ENCODE results near the gene ADAMTS2.

- TF ChIP-seq SIN3A (IDR thresholded peaks at IDR 0.05; ENCODE audit: low read depth) (no peak), CBX3 (IDR thresholded peaks at IDR 0.05; ENCODE audit: low read depth) (no peak), CTCF (IDR thresholded peaks at IDR 0.05 in 2 of 3, conservative IDR thresholded peaks at IDR 0.05 in 1 of 3; ENCODE audit: borderline replicate concordance in 1 of 3, insufficient read depth in 1 of 3, low read depth in 2 of 3, low read length in 2 of 3) (no peak), EZH2 (IDR thresholded peaks at IDR 0.05) (no peak), POLR2A (IDR thresholded peaks at IDR 0.05; ENCODE audit: borderline replicate concordance, extremely low read depth, insufficient read depth, insufficient read length) (no peak), YY1 (IDR thresholded peaks at IDR 0.05; ENCODE audit: extremely low read depth, insufficient replicate concordance, low read depth, low read length) (no peak), SP1 (IDR thresholded peaks at IDR 0.05; ENCODE audit: low read depth) (no peak), TCF7L2 (IDR thresholded peaks at IDR 0.05; ENCODE audit: borderline replicate concordance, extremely low read depth, insufficient read depth, insufficient read length) (no peak), REST (IDR thresholded peaks at IDR 0.05; ENCODE audit: low read depth) (no peak), ZNF274 (IDR thresholded peaks at IDR 0.05; ENCODE audit: low read depth, low read length) (no peak), CEBPB (IDR thresholded peaks at IDR 0.05; ENCODE audit: low read depth) (no peak), ATF3 (IDR thresholded peaks at IDR 0.05) (no peak), SRF (IDR thresholded peaks at IDR 0.05; ENCODE audit: low read depth) (no peak), RAD21 (IDR thresholded peaks at IDR 0.05; ENCODE audit: low read depth) (no peak)
Observed at GRCh38 chr5:179118756-179119414, 226.4 kb downstream of the ADAMTS2 start.

All from HCT116 (cell line).